ENCODE measurements around the gene FBXL4.
"Not testable (repeated sequence)": the region's sequence is repeated elsewhere in the genome, so short reads cannot be mapped to it uniquely, and the experiment has no call there.

Gene FBXL4

GRCh38 chr6:98945311-98946115 lies 2.2 kb downstream of the FBXL4 start:
- no peak for DNase-seq

- DNase-seq, result no peak
Observed at GRCh38 chr6:98944598-98945081, 3.1 kb downstream of the FBXL4 start.

- DNase-seq, result no peak
Observed at GRCh38 chr6:98944168-98944567, 3.6 kb downstream of the FBXL4 start.

- DNase-seq, result no peak
Observed at GRCh38 chr6:98942263-98942803, 5.4 kb downstream of the FBXL4 start.

GRCh38 chr6:98941319-98941718 lies 6.4 kb downstream of the FBXL4 start:
- DNase-seq, result no peak

- no peak for DNase-seq
Observed at GRCh38 chr6:98937351-98937750, 10.4 kb downstream of the FBXL4 start.

- DNase-seq, result no peak
Observed at GRCh38 chr6:98932381-98932780, 15.4 kb downstream of the FBXL4 start.

GRCh38 chr6:98931696-98932095 lies 16.1 kb downstream of the FBXL4 start:
- no peak for DNase-seq

GRCh38 chr6:98929498-98930060 lies 18.2 kb downstream of the FBXL4 start:
- DNase-seq, result no peak

- DNase-seq, result no peak
Observed at GRCh38 chr6:98928688-98929087, 19.1 kb downstream of the FBXL4 start.

- DNase-seq, result no peak
Observed at GRCh38 chr6:98927534-98927933, 20.2 kb downstream of the FBXL4 start.

- no peak for DNase-seq
Observed at GRCh38 chr6:98925831-98926230, 21.9 kb downstream of the FBXL4 start.

- DNase-seq, result no peak
Observed at GRCh38 chr6:98924647-98925046, 23.1 kb downstream of the FBXL4 start.

- no peak for DNase-seq
Observed at GRCh38 chr6:98920904-98921431, 26.8 kb downstream of the FBXL4 start.

GRCh38 chr6:98910946-98911345 lies 36.8 kb downstream of the FBXL4 start:
- not testable (repeated sequence) for DNase-seq

GRCh38 chr6:98909236-98909635 lies 38.5 kb downstream of the FBXL4 start:
- DNase-seq, result no peak

- DNase-seq, result not testable (repeated sequence)
Observed at GRCh38 chr6:98906342-98906741, 41.4 kb downstream of the FBXL4 start.

- no peak for DNase-seq
Observed at GRCh38 chr6:98905759-98906158, 42.0 kb downstream of the FBXL4 start.

- DNase-seq, result no peak
Observed at GRCh38 chr6:98904096-98904495, 43.6 kb downstream of the FBXL4 start.

- DNase-seq, result no peak
Observed at GRCh38 chr6:98900706-98901105, 47.0 kb downstream of the FBXL4 start.

GRCh38 chr6:98894810-98895209 lies 52.9 kb downstream of the FBXL4 start:
- no peak for DNase-seq

- DNase-seq, result no peak
Observed at GRCh38 chr6:98887650-98888049, 60.1 kb downstream of the FBXL4 start.

- DNase-seq, result no peak
Observed at GRCh38 chr6:98885330-98885729, 62.4 kb downstream of the FBXL4 start.

- DNase-seq, result no peak
Observed at GRCh38 chr6:98880486-98880885, 67.3 kb downstream of the FBXL4 start.

Measured in CD4-positive, alpha-beta T cell treated with Interleukin-1 beta for 1 hour (primary cell).